T-helper 2 cell treated with Interferon-gamma antibody and Interleukin-4, amounts not matched to agents 5 μg/mL and 100 μg/mL, for 36 hours (primary cell): Measurements from ENCODE around the gene MORC2.

Experiments
- DNase-seq: peaks from one replicate; pipeline ENCODE4 v3.0.0; 2021; ENCODE audit warnings: low spot score
- H3K27ac Mint-ChIP-seq: one replicate; pipeline ENCODE4 v1.8.0; 2021; ENCODE audit warnings: mild to moderate bottlenecking, mixed read lengths
- H3K27me3 Mint-ChIP-seq: one replicate; pipeline ENCODE4 v1.8.0; 2021; ENCODE audit warnings: low read depth, mixed read lengths
- H3K36me3 Mint-ChIP-seq: one replicate; pipeline ENCODE4 v1.8.0; 2021; ENCODE audit warnings: low read depth, mixed read lengths
- H3K4me1 Mint-ChIP-seq: one replicate; pipeline ENCODE4 v1.8.0; 2021; ENCODE audit warnings: low read depth, mixed read lengths
- H3K4me3 Mint-ChIP-seq: one replicate; pipeline ENCODE4 v1.8.0; 2022; ENCODE audit warnings: mild to moderate bottlenecking, moderate library complexity, mixed read lengths
- H3K9me3 Mint-ChIP-seq: one replicate; pipeline ENCODE4 v1.8.0; 2021; ENCODE audit warnings: mixed read lengths

Gene MORC2

DNA sequence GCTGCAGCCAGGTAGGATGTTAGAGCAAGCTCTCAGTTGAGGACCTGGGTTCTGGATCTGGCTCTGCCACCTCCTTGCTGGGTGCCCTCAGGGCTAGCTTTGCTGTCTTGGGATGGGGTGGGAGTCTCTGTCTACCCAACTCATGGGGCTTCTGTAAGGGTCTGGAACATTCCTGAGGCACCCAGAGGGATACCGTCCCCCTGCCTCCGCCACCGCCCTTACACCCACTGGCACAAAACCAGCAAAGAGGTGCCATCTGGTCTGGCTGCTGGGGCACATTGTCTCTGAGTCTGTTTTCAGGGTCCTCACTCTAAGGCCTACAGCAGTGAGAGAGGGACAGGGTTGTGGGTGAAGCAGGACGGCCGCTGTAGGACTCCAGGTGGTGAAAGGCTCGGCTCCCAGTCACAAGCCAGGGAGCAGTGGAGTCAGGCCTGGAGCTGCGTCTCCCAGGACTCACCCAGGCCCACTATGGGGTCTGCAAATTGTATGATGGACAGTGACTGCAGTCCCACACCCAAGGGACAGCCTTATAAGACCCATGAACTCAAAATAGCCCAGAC lies 84.9 kb downstream of the MORC2 start:
- no peaks in the 10 kb centered on the region for H3K36me3 Mint-ChIP-seq
- no peak overlapping the region for H3K27ac Mint-ChIP-seq
- H3K27me3 Mint-ChIP-seq, result no peaks in the 10 kb centered on the region
- no peak overlapping the region for H3K4me3 Mint-ChIP-seq
- DNase-seq, result no peak
- no peaks in the 10 kb centered on the region for H3K9me3 Mint-ChIP-seq
- H3K4me1 Mint-ChIP-seq, result peaks cover 2% of the 10 kb centered on the region

DNA sequence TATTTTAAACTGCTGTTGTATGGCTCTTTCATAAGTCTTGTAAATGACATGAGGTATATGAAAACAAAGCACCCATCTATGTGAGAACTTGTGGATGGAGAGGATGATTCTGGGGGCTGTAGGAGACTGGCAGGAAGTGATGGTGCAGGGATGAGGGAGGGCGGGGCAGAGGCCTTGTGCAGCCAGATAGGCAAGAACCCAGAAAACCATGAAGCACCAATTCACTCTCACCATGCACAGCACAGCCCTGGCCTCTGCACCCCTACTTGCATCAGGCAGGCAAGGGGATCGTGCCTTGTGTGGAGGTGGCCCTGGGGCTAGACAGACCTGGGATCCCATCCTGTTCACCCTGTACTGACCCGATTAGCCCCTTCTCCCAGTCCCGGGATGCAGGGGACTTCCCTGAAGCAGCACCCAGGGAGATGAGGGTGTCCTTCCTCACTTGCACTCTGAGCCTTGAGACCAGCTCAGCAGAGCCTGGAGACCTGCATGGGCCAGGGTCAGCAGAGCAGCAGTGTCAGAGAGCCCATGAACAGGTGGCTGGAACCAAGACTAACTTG lies 85.5 kb downstream of the MORC2 start:
- Mint-ChIP-seq H3K4me3 (no peak overlapping the region), H3K36me3 (no peaks in the 10 kb centered on the region), H3K27ac (no peak overlapping the region), H3K4me1 (peaks cover 2% of the 10 kb centered on the region), H3K27me3 (no peaks in the 10 kb centered on the region), H3K9me3 (no peaks in the 10 kb centered on the region)
- DNase-seq, result no peak

DNA sequence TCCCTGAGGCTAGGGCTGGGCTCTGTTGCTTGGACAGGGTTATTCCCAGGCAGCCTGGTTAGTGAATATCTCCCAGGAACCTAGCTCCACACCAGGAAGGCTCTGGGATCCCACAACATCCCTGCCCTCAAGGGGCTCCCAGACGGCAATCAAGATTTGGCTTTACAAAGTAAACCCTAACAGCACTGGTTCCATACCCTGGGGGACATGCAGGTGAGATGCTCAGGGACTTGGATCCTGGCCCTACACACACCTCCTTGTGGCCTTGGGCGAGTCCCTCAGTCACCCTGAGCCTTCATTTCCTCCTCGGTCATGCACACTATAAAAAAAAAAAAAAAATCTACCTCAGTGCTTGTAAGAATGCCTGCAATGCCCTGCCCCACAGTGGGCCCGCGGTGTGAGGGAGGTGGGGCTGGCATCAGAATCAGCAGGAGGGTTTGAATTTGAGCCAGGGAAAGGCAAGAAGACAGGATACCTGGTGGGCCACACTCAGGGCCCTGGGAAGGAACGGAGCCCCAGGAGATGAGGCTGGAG lies 86.3 kb downstream of the MORC2 start:
- Mint-ChIP-seq H3K27ac (no peak overlapping the region), H3K27me3 (no peaks in the 10 kb centered on the region), H3K4me1 (peaks cover 2% of the 10 kb centered on the region), H3K9me3 (no peaks in the 10 kb centered on the region), H3K36me3 (no peaks in the 10 kb centered on the region), H3K4me3 (no peak overlapping the region)
- no peak for DNase-seq

DNA sequence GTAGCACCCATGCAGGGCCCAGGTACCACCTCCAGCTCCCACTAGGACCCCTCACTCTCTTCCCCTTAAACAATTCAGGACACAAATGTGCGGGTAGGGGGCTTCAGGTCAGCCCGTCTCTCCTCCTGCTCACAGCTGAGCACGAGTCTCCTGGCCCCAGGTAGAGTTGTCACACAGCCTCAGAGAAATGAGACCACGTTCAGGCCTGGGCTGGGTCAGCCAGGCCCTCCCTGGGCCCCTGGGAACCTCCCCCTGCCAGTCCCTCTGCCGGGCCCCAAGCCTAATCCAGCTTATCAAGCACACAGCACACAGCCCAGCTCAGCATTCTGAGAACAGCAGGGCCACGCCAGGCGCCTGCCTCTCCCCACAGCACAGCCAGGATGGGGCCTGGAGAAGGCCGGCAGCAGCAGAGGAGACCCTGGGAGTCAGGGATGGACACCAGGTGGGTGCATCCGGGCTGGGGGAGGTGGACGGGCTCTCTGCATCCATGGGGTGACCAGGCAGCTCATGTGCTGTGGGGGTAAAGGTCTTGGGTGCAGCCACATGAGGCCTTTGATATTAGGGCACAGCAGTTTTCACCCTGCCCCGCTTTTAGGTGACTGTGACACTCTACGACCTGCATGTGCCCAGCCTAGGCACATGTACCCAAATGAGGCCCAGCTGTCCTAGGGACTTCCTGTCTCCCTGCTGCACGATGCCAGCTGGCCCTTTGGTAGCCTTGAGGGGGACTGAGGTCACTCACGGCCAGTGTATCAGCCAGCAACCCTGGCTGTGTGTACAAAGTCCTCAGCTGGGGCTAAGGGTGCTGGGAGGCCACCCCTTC lies 87.0 kb downstream of the MORC2 start:
- Mint-ChIP-seq H3K27ac (no peak overlapping the region), H3K27me3 (no peaks in the 10 kb centered on the region), H3K36me3 (no peaks in the 10 kb centered on the region), H3K9me3 (no peaks in the 10 kb centered on the region), H3K4me3 (no peak overlapping the region), H3K4me1 (peaks cover 2% of the 10 kb centered on the region)
- no peak for DNase-seq

DNA sequence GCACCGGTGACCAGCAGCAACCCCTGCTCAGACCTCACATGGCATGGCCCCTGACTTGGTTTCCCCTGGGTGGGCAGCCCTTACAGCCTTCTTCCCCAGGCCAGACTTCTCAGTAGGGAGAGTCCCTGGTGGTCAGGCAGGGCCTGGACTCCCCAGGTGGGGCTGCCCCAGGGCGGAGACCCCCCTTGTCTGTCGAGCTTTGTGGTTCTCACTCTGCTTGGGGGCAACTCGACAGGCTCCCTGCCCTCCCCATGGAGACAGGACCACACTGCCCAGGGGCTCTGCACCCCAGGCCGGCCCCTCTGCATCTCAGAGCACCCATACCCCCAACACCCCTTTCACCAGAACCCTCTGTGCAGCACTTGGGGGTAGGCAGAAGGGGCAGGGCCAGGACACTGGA lies 87.7 kb downstream of the MORC2 start:
- Mint-ChIP-seq H3K36me3 (no peaks in the 10 kb centered on the region), H3K9me3 (no peaks in the 10 kb centered on the region), H3K27ac (no peak overlapping the region), H3K27me3 (no peaks in the 10 kb centered on the region), H3K4me3 (no peak overlapping the region), H3K4me1 (peaks cover 2% of the 10 kb centered on the region)
- DNase-seq, result no peak

DNA sequence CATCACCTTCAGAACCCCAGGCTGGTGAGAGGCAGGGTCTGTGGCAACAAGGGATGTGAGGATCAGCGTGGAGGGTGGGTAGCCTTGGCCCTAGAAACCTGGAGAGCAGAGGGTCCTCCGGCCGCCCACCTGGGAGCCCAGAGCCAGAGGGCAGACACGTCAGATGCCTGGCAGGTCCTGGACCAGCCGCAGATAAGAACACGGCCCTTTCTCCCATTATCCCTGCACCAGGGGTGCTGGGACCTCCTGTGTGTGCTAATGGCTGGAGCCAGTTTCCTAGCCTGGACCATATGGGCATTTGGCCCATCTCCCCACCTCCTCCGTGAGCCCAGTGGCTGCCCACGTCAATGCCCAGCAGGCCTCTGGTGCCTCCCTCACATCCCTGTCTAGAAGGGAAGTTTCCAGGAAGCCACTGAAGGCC lies 88.4 kb downstream of the MORC2 start:
- peaks cover 2% of the 10 kb centered on the region for H3K4me1 Mint-ChIP-seq
- no peak overlapping the region for H3K27ac Mint-ChIP-seq
- no peaks in the 10 kb centered on the region for H3K36me3 Mint-ChIP-seq

DNA sequence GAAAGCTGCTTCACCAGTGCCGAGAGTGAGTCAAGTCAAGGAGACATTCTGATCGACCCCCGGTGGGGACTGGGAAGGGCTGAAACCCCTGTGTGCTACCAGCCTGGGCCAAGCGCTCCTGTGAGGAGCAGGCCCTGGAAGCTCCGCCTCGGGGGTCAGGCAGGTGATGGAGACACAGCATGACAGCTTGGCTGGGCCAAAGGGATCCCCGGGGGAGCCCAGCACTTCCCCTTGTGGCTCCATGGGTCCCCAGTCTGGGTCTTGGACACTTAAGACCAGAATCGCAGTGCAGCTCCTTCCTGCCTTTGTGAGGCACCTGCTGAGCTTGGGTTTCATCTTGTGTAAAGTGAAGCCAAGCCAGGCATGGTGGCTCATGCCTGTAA lies 89.2 kb downstream of the MORC2 start:
- Mint-ChIP-seq H3K4me3 (no peak overlapping the region), H3K9me3 (no peaks in the 10 kb centered on the region), H3K27me3 (no peaks in the 10 kb centered on the region), H3K27ac (no peak overlapping the region), H3K36me3 (no peaks in the 10 kb centered on the region), H3K4me1 (peaks cover 2% of the 10 kb centered on the region)
- DNase-seq, result no peak

More for the DNA sequence above, 88.4 kb downstream of the MORC2 start:
- no peaks in the 10 kb centered on the region for H3K9me3 Mint-ChIP-seq
- no peak for DNase-seq
- no peak overlapping the region for H3K4me3 Mint-ChIP-seq
- H3K27me3 Mint-ChIP-seq, result no peaks in the 10 kb centered on the region

DNA sequence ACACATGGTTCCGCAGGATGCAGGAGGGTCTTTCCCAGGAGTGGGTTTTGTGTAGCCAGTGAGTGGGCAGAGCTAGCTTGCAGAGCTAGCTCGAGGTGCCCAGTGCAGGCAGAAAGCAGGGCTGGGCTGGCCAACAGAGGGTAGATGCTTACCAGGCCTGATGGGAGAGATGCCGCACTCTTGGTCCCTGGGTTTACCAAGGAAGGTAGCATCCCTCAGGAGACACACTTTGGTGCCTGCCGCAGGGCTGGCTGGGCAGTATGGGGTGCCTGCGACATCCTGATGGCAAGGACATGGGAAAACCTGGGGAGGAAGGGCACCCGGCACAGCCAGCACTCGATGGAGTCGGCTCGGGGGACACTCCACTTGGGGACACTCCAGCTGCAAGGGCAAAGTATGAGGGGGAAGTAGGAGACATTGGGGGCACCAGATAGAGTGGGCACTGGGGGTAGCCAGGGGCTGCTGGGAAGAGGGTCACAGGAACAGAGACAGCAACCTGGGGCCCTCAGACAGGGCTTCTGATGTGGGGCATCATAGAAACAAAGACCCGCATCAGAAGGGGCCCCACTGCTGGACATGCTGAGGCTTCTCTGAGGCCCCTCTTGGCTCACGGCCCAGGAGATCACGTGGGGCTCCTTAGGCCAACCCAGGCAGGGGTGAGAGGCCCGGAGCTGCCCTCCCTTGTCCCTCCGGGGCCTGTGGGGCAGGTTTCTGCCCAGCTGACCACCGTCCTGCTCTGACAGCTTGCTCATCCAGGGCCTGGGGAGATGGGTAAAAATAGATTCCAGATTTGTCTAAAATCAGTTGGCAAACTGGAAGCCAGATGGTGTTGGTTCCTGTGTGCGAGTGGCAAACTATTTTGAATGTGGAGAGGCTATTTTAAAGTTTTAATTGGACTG lies 89.8 kb downstream of the MORC2 start:
- Mint-ChIP-seq H3K27ac (no peak overlapping the region), H3K9me3 (no peaks in the 10 kb centered on the region), H3K36me3 (no peaks in the 10 kb centered on the region), H3K4me1 (peaks cover 2% of the 10 kb centered on the region), H3K27me3 (no peaks in the 10 kb centered on the region), H3K4me3 (no peak overlapping the region)
- DNase-seq, result no peak

DNA sequence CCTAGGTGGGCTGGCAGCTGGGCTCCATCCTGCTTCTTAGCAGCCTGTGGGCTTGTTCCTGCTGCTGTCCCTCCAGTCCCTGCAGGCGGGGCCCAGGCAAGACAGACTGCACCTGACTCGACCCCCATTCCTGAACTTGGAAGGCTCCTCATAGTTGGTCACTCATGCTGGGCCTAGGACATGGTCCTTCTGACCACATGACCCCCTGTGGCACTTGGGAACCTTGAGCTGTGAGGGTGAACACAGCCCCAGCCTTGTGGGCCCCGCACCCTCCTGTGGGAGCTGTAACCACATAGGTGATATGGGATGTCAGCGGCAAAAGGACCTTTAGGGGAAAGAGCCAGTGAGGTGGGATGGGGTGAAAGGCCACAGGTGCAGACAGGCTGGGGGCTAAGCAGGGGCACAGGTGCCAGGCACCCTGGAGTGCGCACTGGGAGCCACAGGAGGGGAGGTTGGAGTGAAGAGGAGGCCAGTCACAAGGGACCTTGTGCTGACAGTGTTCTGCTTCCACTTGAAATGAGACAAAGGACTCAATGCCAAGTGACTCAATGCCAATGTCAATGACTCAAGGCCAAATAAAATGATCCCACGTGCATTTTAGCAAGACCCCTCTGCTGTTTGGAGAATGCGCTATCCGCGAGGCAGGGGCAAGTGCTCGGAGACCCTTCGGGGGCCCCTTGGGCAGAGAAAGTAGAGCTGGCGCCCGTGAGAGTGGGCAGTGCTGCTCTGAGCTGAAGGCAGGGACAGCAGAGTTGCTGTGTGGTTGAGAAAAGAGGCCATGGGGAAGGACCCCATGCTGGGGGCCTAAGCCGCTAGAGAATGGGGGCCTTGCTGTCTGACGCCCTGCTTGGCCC lies 90.7 kb downstream of the MORC2 start:
- no peaks in the 10 kb centered on the region for H3K9me3 Mint-ChIP-seq
- no peaks in the 10 kb centered on the region for H3K27me3 Mint-ChIP-seq
- no peak overlapping the region for H3K4me3 Mint-ChIP-seq
- no peaks in the 10 kb centered on the region for H3K36me3 Mint-ChIP-seq
- H3K27ac Mint-ChIP-seq, result no peak overlapping the region
- DNase-seq, result no peak
- peaks cover 2% of the 10 kb centered on the region for H3K4me1 Mint-ChIP-seq

DNA sequence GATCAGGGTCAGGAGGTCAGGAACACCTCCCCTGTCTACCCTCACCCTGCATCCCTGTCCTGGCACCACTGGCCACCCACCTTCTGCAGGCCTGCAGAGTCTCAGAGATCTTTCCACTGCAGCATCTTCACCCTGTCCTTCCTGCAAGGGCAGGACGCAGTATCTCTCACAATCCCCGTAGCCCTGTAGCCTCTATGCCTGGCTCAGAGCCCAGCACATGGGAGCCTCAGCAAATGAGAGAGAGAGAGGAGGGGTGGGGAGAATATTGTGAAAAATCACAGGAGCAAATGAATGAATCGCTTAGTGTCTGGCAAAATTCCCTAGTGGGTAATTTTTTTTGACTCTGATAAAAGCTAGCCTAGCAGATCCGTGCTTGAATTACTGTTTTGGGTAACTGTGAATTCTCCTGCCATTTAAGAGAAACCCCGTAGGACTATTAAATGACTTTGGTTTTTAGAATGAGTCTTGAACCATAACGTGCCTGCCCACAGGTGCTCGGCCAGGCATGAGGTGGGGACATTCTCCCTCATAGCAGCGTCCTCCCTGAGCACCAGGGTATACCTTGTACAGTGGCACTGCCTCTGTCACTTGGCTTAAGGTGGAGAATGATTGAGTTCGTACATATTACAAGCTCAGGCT lies 91.5 kb downstream of the MORC2 start:
- no peaks in the 10 kb centered on the region for H3K27me3 Mint-ChIP-seq
- H3K36me3 Mint-ChIP-seq, result no peaks in the 10 kb centered on the region
- no peaks in the 10 kb centered on the region for H3K4me1 Mint-ChIP-seq
- H3K9me3 Mint-ChIP-seq, result no peaks in the 10 kb centered on the region
- H3K4me3 Mint-ChIP-seq, result no peak overlapping the region
- no peak overlapping the region for H3K27ac Mint-ChIP-seq
- no peak for DNase-seq

DNA sequence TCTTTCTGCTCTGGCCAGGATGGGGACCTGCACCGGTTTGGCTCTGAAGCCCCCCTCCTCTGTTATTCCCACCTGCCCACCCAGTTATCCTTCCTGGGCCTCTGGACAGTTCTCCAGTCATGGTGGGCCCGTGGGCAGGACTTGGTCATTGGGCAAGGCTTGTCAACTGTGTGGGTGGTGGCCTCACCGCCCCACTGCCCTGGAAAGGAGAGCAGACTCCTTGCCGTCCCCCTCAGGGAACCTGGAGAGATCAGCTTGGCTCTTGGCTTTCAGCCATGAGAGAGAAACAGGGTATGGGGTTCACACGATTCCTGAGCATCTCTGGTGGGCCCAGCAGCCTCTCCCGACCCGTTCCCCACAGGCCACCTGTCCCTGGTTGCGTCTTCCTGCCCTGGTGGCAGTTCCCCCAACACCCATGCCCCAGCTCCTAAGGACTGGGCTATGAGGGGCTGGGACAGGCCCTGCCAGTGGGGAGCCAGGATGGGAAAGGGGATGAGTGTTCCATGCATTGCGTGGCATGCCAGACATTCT lies 92.3 kb downstream of the MORC2 start:
- H3K9me3 Mint-ChIP-seq, result no peaks in the 10 kb centered on the region
- no peak overlapping the region for H3K27ac Mint-ChIP-seq
- H3K36me3 Mint-ChIP-seq, result no peaks in the 10 kb centered on the region
- H3K4me3 Mint-ChIP-seq, result no peak overlapping the region
- no peaks in the 10 kb centered on the region for H3K4me1 Mint-ChIP-seq
- H3K27me3 Mint-ChIP-seq, result no peaks in the 10 kb centered on the region
- no peak for DNase-seq

DNA sequence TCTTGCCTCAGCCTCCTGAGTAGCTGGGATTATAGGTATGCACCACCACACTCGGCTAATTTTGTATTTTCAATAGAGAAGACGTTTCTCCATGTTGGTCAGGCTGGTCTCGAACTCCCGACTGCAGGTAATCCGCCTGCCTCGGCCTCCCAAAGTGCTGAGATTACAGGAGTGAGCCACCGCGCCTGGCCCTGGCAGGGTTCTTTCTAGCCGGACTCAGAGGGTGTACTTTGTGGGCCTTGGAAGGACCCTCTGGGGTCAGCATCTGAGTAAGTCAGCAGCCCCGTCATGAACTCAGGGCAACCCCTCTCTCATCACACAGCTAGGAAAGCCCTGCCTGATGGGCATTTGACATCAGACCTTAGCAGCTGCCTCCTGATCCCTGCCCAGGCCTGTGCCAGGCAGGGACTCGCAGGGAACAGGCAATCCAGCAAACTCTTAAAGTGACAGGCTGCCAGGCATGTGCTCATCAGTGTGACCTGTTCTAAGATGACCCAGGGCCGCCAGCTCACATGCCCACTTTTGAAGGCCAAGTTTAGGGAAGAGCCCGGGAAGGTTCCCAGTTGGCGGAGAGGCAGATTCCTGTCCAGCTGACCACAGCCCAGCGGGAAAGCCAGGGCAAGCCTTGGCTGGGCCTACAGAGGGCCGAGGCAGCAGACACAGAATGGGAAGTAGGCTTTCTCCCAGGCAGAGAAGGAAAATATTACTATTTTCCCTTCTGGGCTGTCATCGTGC lies 92.9 kb downstream of the MORC2 start:
- DNase-seq, result no peak
- Mint-ChIP-seq H3K27me3 (no peaks in the 10 kb centered on the region), H3K4me1 (no peaks in the 10 kb centered on the region), H3K4me3 (no peak overlapping the region), H3K27ac (no peak overlapping the region), H3K9me3 (no peaks in the 10 kb centered on the region), H3K36me3 (no peaks in the 10 kb centered on the region)
